ENCODE measurements around the gene DSCAM.

Gene DSCAM

DNA sequence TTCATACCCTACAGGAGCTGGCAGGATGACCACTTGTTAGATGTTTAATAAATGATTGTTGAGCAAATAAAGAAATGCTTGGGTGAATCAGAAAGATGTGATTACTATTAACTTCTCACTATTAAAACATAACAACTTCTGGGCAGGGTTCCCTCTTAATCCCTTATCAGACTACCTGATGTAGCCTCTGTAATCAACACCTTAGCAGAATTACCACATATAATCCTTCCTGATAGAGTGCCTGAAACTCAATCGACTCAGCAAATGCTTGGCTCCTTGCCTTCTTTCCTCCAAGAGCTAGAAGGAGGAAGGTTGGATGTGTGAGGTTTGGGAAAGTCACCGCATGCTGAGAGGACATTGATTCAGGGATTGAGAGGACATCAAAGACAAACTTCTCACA lies 34.8 kb upstream of the DSCAM start:
- TF ChIP-seq POLR2AphosphoS5 (IDR thresholded peaks at IDR 0.05; ENCODE audit: low read depth, low read length) = no peak
- TF ChIP-seq SIN3A (IDR thresholded peaks at IDR 0.05; ENCODE audit: borderline replicate concordance, insufficient read depth, low read length) = no peak
- no peak for TF ChIP-seq FOXP2 (optimal IDR thresholded peaks at IDR 0.05; ENCODE audit: borderline replicate concordance, extremely low read depth, extremely low read length, insufficient read depth)
- TF ChIP-seq, protein P1, sequence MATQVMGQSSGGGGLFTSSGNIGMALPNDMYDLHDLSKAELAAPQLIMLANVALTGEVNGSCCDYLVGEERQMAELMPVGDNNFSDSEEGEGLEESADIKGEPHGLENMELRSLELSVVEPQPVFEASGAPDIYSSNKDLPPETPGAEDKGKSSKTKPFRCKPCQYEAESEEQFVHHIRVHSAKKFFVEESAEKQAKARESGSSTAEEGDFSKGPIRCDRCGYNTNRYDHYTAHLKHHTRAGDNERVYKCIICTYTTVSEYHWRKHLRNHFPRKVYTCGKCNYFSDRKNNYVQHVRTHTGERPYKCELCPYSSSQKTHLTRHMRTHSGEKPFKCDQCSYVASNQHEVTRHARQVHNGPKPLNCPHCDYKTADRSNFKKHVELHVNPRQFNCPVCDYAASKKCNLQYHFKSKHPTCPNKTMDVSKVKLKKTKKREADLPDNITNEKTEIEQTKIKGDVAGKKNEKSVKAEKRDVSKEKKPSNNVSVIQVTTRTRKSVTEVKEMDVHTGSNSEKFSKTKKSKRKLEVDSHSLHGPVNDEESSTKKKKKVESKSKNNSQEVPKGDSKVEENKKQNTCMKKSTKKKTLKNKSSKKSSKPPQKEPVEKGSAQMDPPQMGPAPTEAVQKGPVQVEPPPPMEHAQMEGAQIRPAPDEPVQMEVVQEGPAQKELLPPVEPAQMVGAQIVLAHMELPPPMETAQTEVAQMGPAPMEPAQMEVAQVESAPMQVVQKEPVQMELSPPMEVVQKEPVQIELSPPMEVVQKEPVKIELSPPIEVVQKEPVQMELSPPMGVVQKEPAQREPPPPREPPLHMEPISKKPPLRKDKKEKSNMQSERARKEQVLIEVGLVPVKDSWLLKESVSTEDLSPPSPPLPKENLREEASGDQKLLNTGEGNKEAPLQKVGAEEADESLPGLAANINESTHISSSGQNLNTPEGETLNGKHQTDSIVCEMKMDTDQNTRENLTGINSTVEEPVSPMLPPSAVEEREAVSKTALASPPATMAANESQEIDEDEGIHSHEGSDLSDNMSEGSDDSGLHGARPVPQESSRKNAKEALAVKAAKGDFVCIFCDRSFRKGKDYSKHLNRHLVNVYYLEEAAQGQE (IDR thresholded peaks at IDR 0.05; ENCODE audit: insufficient read depth in 1 of 2, low read depth in 2 of 2, low read length in 2 of 2) = no peak
- no peak for TF ChIP-seq TAF1 (IDR thresholded peaks at IDR 0.05; ENCODE audit: borderline replicate concordance, insufficient read depth, low read length)

DNA sequence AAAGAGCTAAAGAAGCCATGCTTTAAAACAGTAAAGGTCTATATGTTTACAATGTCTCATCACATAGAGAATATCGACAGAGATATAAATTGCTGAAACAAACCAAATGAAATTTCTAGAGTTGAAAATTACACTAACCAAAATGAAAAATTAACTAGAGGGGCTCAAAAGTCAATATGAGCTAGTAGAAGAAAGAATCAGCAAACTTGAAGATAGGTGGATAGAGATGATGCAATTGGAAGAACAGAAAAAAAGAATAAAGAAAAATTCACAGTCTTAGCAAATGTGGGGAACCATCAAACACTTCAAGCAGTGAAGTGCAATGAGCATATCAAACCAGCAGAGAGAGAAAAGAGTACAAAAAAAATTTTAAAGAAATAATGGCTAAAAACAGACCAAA lies 24.1 kb upstream of the DSCAM start:
- TF ChIP-seq, protein P1 (IDR thresholded peaks at IDR 0.05; ENCODE audit: insufficient read depth in 1 of 2, low read depth in 2 of 2, low read length in 2 of 2) = no peak
- TF ChIP-seq POLR2AphosphoS5 (IDR thresholded peaks at IDR 0.05; ENCODE audit: low read depth, low read length) = no peak
- no peak for TF ChIP-seq SIN3A (IDR thresholded peaks at IDR 0.05; ENCODE audit: borderline replicate concordance, insufficient read depth, low read length)
- no peak for TF ChIP-seq TAF1 (IDR thresholded peaks at IDR 0.05; ENCODE audit: borderline replicate concordance, insufficient read depth, low read length)
- no peak for TF ChIP-seq FOXP2 (optimal IDR thresholded peaks at IDR 0.05; ENCODE audit: borderline replicate concordance, extremely low read depth, extremely low read length, insufficient read depth)

DNA sequence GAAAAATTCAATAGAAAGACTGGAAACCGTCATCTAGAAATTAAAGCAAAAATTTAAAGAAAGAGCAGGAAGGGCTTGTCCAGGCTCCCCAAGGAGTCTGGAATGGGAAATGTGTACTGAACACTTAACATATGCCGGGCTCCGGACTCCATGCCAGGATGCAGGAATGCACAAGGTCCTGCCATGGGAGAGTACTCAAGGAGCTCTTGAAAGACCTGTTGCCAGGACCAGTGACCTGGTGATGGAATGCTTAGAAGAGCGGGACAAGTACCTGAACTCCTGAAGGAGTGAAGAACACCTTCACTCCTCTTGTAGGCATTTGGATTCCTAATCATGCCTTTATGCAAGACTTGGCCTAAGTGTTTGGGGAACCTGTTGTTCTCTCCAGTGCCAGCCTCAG lies 16.9 kb upstream of the DSCAM start:
- no peak for TF ChIP-seq FOXP2 (optimal IDR thresholded peaks at IDR 0.05; ENCODE audit: borderline replicate concordance, extremely low read depth, extremely low read length, insufficient read depth)
- TF ChIP-seq, protein P1 (IDR thresholded peaks at IDR 0.05; ENCODE audit: insufficient read depth in 1 of 2, low read depth in 2 of 2, low read length in 2 of 2) = no peak

DNA sequence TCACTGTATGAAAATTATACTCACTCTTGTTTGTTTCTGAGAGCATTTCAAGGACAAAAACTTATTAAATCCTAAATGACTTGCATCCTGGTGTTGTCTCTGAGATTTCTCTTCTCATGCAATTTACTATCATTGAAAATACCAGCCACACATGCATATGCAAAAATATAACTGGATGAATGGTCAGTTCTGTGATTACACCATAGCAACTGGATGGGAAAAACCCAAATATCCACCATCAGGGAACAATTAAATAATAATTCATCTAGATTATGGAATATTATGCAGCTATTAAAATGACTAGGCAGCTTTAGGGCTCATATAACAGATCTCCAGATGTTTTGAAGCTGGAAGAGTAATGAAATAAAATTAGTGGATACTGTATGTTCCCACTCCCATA lies 11.6 kb upstream of the DSCAM start:
- TF ChIP-seq FOXP2 (optimal IDR thresholded peaks at IDR 0.05; ENCODE audit: borderline replicate concordance, extremely low read depth, extremely low read length, insufficient read depth) (no peak), TAF1 (IDR thresholded peaks at IDR 0.05; ENCODE audit: borderline replicate concordance, insufficient read depth, low read length) (no peak)
- TF ChIP-seq, protein P1 (IDR thresholded peaks at IDR 0.05; ENCODE audit: insufficient read depth in 1 of 2, low read depth in 2 of 2, low read length in 2 of 2) = no peak

DNA sequence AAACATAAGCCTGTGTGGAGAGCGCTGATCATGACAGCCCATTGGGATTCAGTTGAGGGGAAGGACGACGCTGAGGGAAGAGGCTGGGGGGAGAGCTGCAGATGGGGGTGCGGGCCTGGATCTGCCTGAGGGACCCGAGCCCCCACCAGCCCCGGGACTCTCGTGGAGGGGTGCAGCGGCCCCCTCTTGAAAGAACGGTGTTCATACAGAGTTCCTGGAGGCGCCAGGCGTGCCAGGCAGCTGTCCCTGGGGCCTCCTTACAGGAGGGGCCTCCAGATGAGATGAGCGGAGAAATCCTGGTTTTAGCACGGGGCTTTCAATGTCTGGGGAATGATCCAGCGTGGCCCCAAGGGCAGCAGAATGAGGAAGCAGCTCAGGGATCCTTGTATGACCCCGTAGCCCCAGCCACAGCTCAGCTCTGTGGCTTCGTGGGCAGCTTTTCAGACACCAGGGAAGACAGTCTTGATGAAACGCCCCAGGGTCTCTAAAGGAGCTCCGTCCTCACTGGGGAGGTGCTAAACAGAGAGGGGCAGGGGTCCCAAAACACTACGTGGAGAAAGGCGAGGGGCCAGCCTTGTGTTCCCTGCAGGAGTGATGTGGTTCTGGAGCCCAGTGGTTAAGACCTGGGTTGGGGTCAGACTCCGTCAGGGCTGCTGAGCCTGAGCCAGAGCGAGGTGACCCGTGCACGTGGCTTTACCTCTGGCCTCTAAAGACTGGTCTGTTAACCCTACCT lies 7.2 kb upstream of the DSCAM start:
- TF ChIP-seq, protein P1 (IDR thresholded peaks at IDR 0.05; ENCODE audit: insufficient read depth in 1 of 2, low read depth in 2 of 2, low read length in 2 of 2) = no peak
- TF ChIP-seq TAF1 (IDR thresholded peaks at IDR 0.05; ENCODE audit: borderline replicate concordance, insufficient read depth, low read length) (no peak), FOXP2 (optimal IDR thresholded peaks at IDR 0.05; ENCODE audit: borderline replicate concordance, extremely low read depth, extremely low read length, insufficient read depth) (no peak), POLR2AphosphoS5 (IDR thresholded peaks at IDR 0.05; ENCODE audit: low read depth, low read length) (no peak), SIN3A (IDR thresholded peaks at IDR 0.05; ENCODE audit: borderline replicate concordance, insufficient read depth, low read length) (no peak)

Data from PFSK-1 (cell line).